Liver (tissue), 3 donors: Measurements from ENCODE around the gene RINT1.
"Not testable (repeated sequence)": the region's sequence is repeated elsewhere in the genome, so short reads cannot be mapped to it uniquely, and the experiment has no call there.

Experiments
- JUND ChIP-seq, 2 donors: IDR thresholded peaks; 2 replicates each; pipeline ENCODE4 v1.6.1; 2016; ENCODE audit warnings: antibody characterized with exemption in 2 of 2
- RAD21 ChIP-seq, 2 donors: IDR thresholded peaks; 2 replicates each; pipeline ENCODE4 v1.6.1; 2016; ENCODE audit warnings: antibody characterized with exemption in 2 of 2, mild to moderate bottlenecking in 2 of 2
- TF ChIP-seq, protein P1 (sequence below): fragments of 150-350 bp; IDR thresholded peaks from 2 replicates; pipeline ENCODE4 v1.5.1; 2017; ENCODE audit warnings: improper control_type of control experiment, low read depth, low read length; ENCODE audit not compliant: missing input control
- TF ChIP-seq, protein P2 (sequence below): IDR thresholded peaks from 2 replicates; pipeline ENCODE4 v1.6.1; 2016; ENCODE audit warnings: antibody characterized with exemption
- TF ChIP-seq, protein P3 (sequence below): IDR thresholded peaks from 2 replicates; pipeline ENCODE4 v1.6.1; 2016; ENCODE audit warnings: antibody characterized with exemption
- TF ChIP-seq, protein P4 (sequence below): IDR thresholded peaks from 2 replicates; pipeline ENCODE4 v1.6.1; 2016; ENCODE audit warnings: antibody characterized with exemption, mild to moderate bottlenecking
- donor health status: healthy.
- donor health status: healthy.

DNA sequence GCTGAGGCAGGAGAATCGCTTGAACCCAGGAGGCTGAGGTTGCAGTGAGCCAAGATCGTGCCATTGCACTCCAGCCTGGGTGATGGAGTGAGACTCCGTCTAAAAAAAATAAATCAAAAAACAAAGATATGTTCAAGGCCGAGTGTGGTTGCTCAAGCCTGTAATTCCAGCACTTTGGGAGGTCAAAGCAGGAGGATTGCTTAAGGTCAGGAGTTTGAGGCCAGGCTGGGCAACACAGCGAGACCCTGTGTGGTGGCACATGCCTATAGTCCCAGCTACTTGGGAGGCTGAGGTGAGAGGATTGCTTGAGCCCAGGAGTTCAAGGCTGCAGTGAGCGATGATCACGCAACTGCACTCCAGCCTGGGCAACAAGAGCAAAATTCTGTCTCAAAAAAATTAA lies 11.4 kb upstream of the RINT1 start:
- TF ChIP-seq, protein P1, sequence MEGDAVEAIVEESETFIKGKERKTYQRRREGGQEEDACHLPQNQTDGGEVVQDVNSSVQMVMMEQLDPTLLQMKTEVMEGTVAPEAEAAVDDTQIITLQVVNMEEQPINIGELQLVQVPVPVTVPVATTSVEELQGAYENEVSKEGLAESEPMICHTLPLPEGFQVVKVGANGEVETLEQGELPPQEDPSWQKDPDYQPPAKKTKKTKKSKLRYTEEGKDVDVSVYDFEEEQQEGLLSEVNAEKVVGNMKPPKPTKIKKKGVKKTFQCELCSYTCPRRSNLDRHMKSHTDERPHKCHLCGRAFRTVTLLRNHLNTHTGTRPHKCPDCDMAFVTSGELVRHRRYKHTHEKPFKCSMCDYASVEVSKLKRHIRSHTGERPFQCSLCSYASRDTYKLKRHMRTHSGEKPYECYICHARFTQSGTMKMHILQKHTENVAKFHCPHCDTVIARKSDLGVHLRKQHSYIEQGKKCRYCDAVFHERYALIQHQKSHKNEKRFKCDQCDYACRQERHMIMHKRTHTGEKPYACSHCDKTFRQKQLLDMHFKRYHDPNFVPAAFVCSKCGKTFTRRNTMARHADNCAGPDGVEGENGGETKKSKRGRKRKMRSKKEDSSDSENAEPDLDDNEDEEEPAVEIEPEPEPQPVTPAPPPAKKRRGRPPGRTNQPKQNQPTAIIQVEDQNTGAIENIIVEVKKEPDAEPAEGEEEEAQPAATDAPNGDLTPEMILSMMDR = not testable (repeated sequence)
- not testable (repeated sequence) for TF ChIP-seq JUND, RAD21 (IDR thresholded peaks at IDR 0.05)
- TF ChIP-seq, protein P2, sequence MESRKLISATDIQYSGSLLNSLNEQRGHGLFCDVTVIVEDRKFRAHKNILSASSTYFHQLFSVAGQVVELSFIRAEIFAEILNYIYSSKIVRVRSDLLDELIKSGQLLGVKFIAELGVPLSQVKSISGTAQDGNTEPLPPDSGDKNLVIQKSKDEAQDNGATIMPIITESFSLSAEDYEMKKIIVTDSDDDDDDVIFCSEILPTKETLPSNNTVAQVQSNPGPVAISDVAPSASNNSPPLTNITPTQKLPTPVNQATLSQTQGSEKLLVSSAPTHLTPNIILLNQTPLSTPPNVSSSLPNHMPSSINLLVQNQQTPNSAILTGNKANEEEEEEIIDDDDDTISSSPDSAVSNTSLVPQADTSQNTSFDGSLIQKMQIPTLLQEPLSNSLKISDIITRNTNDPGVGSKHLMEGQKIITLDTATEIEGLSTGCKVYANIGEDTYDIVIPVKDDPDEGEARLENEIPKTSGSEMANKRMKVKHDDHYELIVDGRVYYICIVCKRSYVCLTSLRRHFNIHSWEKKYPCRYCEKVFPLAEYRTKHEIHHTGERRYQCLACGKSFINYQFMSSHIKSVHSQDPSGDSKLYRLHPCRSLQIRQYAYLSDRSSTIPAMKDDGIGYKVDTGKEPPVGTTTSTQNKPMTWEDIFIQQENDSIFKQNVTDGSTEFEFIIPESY = not testable (repeated sequence)
- TF ChIP-seq, protein P3, sequence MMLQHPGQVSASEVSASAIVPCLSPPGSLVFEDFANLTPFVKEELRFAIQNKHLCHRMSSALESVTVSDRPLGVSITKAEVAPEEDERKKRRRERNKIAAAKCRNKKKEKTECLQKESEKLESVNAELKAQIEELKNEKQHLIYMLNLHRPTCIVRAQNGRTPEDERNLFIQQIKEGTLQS = not testable (repeated sequence)
- TF ChIP-seq, protein P4, sequence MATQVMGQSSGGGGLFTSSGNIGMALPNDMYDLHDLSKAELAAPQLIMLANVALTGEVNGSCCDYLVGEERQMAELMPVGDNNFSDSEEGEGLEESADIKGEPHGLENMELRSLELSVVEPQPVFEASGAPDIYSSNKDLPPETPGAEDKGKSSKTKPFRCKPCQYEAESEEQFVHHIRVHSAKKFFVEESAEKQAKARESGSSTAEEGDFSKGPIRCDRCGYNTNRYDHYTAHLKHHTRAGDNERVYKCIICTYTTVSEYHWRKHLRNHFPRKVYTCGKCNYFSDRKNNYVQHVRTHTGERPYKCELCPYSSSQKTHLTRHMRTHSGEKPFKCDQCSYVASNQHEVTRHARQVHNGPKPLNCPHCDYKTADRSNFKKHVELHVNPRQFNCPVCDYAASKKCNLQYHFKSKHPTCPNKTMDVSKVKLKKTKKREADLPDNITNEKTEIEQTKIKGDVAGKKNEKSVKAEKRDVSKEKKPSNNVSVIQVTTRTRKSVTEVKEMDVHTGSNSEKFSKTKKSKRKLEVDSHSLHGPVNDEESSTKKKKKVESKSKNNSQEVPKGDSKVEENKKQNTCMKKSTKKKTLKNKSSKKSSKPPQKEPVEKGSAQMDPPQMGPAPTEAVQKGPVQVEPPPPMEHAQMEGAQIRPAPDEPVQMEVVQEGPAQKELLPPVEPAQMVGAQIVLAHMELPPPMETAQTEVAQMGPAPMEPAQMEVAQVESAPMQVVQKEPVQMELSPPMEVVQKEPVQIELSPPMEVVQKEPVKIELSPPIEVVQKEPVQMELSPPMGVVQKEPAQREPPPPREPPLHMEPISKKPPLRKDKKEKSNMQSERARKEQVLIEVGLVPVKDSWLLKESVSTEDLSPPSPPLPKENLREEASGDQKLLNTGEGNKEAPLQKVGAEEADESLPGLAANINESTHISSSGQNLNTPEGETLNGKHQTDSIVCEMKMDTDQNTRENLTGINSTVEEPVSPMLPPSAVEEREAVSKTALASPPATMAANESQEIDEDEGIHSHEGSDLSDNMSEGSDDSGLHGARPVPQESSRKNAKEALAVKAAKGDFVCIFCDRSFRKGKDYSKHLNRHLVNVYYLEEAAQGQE = not testable (repeated sequence)
